Measurements from ENCODE around the gene CCDC107. TPM values are rescaled to one million over a fixed set of nuclear protein-coding genes. Genes with fewer than 3 reads are reported as not detected.
A peak's percentile ranks its signal among the peaks of the same experiment; 100 is the strongest.

The CCDC107 gene
- total and polyA plus RNA-seq, 12 donors: 27.9 to 198 (median 40.5) TPM

DNA sequence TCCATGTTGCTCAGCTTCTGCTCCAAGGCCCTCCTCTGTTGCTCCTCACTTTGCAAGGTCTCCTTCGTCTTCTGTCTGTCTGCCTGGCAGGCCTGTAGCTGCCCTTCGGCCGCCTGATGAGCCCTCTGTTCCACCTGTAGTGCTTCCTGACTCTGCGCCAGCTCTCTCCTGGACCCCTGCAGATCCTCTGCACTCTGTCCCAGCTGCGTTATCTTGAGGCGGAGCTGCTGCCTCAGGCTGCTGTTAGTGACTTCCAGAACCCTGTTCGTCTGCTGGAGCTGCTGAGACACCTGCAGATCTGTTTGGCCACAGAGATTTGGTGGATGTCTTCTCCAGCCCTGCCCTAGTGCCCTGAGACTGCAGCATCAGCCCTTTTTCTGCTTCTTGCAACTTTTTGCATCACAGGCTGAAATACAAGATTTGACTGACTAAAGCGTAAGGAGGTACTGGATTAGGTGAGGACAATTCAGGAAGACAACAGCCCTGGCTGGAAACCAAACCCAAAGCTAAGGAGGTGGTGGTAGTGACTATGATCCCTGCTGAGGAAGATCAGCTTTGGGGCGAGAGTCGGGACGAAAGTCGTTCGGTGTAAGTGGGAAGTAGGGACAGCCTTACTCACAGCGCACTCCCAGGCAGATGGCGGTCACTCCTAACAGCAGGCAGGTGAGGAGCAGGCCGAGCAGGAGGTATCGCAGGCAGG is 42.0 kb upstream of the CCDC107 start:
- intact Hi-C loops (cut with DNase I): no loop called here
- 81 to 86% (median 84%) methylated on average over 17 of the region's 17 CpGs for WGBS, 4 donors
- TF ChIP-seq, protein P1, sequence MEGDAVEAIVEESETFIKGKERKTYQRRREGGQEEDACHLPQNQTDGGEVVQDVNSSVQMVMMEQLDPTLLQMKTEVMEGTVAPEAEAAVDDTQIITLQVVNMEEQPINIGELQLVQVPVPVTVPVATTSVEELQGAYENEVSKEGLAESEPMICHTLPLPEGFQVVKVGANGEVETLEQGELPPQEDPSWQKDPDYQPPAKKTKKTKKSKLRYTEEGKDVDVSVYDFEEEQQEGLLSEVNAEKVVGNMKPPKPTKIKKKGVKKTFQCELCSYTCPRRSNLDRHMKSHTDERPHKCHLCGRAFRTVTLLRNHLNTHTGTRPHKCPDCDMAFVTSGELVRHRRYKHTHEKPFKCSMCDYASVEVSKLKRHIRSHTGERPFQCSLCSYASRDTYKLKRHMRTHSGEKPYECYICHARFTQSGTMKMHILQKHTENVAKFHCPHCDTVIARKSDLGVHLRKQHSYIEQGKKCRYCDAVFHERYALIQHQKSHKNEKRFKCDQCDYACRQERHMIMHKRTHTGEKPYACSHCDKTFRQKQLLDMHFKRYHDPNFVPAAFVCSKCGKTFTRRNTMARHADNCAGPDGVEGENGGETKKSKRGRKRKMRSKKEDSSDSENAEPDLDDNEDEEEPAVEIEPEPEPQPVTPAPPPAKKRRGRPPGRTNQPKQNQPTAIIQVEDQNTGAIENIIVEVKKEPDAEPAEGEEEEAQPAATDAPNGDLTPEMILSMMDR (IDR thresholded peaks at IDR 0.05): no peak
- no peak for TF ChIP-seq POLR2A (IDR thresholded peaks at IDR 0.05)
- Histone ChIP-seq H3K27ac (no peak overlapping the region), H3K36me3 (replicated peaks in 1 of 2) (no peaks in the 10 kb centered on the region), H3K4me3 (no peak overlapping the region), H3K4me1 (replicated peaks in 1 of 2) (peaks cover 0 to 7% of the 10 kb centered on the region in 2 donors), H3K9me3 (replicated peaks in 1 of 3) (no peaks in the 10 kb centered on the region), H3K27me3 (no peaks in the 10 kb centered on the region)
- DNase-seq: no peak

DNA sequence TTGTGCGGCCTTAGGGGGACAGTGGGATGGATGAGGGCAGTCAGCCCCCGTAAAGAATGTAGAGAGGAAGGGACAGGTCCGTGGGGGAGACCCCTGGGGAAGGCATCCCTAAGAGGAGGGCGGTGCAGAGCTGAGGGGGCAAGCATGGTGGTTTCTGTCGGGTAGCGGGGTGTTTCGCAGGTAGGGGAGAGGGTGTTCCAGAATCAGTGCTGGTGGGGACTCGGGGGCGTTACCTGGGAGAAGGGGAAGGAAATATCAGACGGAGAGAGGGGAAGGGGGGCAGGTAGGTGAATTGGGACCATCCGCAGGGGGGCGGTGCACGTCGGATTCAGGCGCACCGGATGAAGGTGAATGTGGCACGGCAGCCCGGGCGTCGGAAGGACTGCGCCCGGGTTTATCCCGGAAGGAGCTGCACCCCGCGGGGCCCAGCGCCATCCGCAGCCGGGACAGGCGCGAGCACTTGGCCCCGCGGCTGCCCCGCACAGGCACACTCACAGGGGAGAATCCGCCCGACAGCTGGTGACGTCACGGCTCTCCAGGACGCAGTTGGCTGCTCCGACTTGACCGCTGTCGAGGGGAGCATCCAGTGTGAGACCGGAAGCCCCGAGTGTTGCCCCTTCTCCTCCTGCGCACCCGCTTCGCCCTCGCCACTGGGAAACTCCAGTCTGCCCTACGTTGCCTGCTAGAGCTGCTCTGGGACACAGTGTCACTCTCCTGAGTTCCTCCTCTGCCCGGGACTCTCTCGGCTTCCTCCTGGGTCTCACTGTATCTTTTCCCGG is 41.2 kb upstream of the CCDC107 start:
- H3K27ac ChIP-seq: no peak overlapping the region
- intact Hi-C loops (cut with DNase I): no loop called here
- TF ChIP-seq POLR2A (IDR thresholded peaks at IDR 0.05): no peak
- TF ChIP-seq, protein P1 (IDR thresholded peaks at IDR 0.05): peak in 1 of 6 experiments; percentile 6
- H3K27me3 ChIP-seq: no peaks in the 10 kb centered on the region
- H3K36me3 ChIP-seq (replicated peaks in 1 of 2): no peaks in the 10 kb centered on the region
- peaks cover 0 to 7% of the 10 kb centered on the region in 2 donors for H3K4me1 ChIP-seq (replicated peaks in 1 of 2)
- peak; percentile 65 to 90 (median 81) for DNase-seq
- H3K9me3 ChIP-seq (replicated peaks in 1 of 3): no peaks in the 10 kb centered on the region
- 12 to 22% (median 15%) methylated on average over 27 to 51 of the region's 51 CpGs for WGBS, 4 donors
- peak overlapping the region in 2 of 4 donors; percentile 7 to 45 for H3K4me3 ChIP-seq

DNA sequence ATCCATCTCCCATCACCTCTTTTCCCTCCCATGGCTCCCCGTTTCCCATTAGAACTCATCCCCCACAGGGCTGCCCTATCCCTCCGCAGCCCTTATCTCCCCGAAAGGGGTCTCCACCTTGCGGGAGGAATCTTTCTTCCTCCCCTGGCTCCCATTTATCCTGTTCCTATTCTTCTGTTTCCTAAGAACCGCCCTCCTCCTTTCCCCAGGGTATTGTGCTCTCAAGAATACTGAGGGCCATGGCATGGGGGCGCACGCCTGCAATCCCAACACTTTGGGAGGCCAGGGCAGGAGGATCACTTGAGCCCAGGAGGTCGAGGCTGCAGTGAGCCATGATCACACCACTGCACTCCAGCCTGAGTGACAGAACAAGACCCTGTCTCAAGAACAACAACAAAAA is 40.5 kb upstream of the CCDC107 start:
- intact Hi-C loops (cut with DNase I): no loop called here
- no peak overlapping the region for H3K27ac ChIP-seq
- TF ChIP-seq, protein P1 (IDR thresholded peaks at IDR 0.05): no peak
- no peak for TF ChIP-seq POLR2A (IDR thresholded peaks at IDR 0.05)
- H3K4me3 ChIP-seq: peak overlapping the region in 1 of 4 donors; percentile 45
- no peaks in the 10 kb centered on the region for H3K9me3 ChIP-seq (replicated peaks in 1 of 3)
- H3K27me3 ChIP-seq: no peaks in the 10 kb centered on the region
- no peaks in the 10 kb centered on the region for H3K36me3 ChIP-seq (replicated peaks in 1 of 2)
- H3K4me1 ChIP-seq (replicated peaks in 1 of 2): peaks cover 0 to 7% of the 10 kb centered on the region in 2 donors
- WGBS, 4 donors: 69 to 76% (median 73%) methylated on average over 8 of the region's 8 CpGs
- no peak for DNase-seq

DNA sequence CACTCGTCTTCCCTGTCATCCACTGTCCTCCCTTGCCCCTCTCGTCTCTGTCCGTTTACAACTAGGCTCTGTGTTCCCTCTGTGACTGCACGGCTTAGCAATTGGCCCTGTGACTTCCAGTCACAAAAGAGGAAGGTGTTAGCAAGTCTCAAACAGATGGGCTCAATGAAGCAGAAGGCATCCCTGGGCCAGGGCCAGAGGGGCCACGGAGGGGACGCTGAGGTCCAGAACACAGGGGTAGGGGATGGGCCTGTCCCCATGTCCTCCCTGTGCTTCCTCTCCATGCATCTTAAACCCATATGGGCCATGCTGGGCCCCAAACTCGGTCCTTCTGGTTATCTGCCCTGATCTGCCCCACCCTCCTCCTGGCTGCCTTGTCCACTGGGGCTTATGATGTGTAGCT is 39.8 kb upstream of the CCDC107 start, which contains the start of gene CD72:
Gene CD72, minus strand, starts transcription at position 89 of the 403 bp plus-strand sequence. CDS start 110 bp downstream, outside the sequence.
- Histone ChIP-seq H3K36me3 (replicated peaks in 1 of 2) (no peaks in the 10 kb centered on the region), H3K27me3 (no peaks in the 10 kb centered on the region), H3K4me3 (peak within 1 kb of the TSS in 2 of 4 donors; percentile 7 to 45), H3K27ac (peak within 1 kb of the TSS in 1 of 5 donors; percentile 10), H3K9me3 (replicated peaks in 1 of 3) (no peaks in the 10 kb centered on the region), H3K4me1 (replicated peaks in 1 of 2) (peaks cover 0 to 7% of the 10 kb centered on the region in 2 donors)
- no peak for TF ChIP-seq POLR2A (IDR thresholded peaks at IDR 0.05)
- TF ChIP-seq, protein P1 (IDR thresholded peaks at IDR 0.05): no peak
- peak in 1 of 7 donors; percentile 23 for DNase-seq
- intact Hi-C loops (cut with DNase I): no loop called here
- WGBS, 4 donors: 74 to 86% (median 75%) methylated on average over 6 to 7 of the region's 7 CpGs

All from adrenal gland (tissue), 12 donors.